HG03196 (cell line): ENCODE measurements around the gene VAV2.

Source experiments
- ATAC-seq: cut with Tn5 transposase; IDR thresholded peaks from one replicate; pipeline ENCODE4 v1.9.1; 2021; ENCODE audit not compliant: unreplicated experiment

The VAV2 gene

DNA sequence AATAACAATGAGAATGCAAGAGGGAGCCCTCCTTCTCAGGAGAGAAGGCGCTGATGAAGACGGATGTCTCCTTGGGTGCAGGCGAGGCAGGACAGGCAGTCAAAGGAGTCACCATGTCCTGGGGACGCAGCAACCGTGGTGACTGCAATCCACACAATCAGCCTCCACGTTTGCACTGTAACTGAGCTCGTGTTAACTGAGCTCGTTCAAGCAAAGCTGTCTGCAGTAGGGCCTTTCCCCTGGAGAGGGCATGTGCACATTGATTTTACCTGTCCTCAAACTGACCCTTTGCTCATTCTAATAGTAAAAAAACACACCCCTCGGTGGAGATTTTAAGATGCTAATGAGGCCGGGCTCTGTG, 256.7 kb downstream of the VAV2 start:
- no peak for ATAC-seq

DNA sequence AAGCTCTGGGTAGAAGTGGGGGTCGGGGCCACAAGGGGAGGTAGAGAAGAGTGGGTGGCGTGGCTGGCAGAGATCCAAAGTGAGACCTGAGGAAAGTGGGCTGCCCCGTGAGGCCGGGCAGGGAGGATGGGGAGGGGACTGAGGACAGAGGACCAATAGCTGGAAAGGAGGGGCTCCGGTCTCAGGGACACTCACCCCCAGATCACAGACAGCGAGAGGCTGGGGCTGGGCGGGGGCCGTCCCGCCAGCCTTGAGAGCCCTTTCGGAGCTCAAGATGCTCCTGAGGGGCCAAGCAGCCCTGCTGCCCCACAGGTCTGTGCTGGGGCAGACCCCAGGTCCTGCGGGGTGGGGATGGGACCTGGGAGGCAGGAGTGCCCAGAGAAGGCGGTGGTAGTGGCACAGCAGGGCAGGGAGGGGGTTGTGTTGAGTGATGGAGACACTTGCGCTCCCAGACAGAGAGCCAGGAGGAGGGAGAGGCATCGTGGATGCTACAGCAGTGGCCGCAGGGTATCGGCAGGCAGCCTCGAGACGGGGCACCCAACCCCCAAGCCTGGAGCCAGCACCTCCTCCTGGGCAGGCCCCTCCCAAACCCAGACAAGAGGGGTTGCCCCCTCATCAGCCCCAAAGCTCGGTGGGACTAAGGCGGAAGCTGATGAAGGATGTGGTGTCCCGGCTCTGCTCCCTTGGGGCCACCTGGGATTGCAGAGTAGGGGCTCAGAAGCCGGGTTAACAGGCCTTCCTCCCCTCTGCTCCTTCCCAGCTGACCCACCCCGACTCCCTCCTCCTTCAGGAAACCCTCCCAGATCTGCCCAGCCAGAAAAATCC, 257.3 kb downstream of the VAV2 start:
- no peak for ATAC-seq

GRCh38 chr9:133733796-133734533, 258.2 kb downstream of the VAV2 start:
- ATAC-seq = no peak

- no peak for ATAC-seq
These were observed 258.7 kb downstream of the VAV2 start for GRCh38 chr9:133733421-133733795.

DNA sequence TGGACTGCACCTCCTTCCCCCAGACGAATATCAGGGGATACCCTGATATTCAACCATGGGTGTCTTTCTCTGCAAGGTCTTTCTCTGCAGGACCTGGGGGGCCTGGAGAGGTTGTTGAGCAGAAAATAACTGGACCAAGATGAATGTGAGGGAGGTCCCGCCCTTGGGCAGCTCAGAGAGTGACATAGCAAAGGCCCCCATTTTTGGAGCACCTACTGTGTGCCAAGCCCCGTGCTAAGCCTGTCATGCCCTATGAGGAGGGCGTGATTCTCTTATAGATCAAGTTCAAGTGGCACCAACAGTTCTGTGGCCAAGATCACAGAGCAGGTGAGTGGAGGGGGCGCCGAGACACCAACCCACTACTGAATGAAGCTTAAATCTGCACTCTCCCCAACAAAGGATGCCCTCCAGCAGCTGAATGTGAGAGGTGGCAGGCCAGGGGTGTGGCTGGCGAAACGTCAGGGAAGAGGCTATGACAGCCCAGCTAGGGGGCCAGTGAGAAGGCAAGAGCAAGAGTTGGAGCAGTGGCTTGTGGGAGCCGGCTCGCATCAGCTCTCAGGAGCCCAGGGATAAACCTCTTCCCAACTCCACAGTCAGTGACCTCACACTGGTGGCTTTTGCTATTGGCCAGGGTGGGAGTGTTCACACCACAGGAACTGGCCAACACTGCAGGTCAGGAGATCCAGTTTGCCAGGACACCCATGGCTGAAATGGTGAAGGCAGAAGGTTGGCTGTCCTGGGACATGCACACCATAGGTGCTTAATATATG, 259.3 kb downstream of the VAV2 start:
- no peak for ATAC-seq

DNA sequence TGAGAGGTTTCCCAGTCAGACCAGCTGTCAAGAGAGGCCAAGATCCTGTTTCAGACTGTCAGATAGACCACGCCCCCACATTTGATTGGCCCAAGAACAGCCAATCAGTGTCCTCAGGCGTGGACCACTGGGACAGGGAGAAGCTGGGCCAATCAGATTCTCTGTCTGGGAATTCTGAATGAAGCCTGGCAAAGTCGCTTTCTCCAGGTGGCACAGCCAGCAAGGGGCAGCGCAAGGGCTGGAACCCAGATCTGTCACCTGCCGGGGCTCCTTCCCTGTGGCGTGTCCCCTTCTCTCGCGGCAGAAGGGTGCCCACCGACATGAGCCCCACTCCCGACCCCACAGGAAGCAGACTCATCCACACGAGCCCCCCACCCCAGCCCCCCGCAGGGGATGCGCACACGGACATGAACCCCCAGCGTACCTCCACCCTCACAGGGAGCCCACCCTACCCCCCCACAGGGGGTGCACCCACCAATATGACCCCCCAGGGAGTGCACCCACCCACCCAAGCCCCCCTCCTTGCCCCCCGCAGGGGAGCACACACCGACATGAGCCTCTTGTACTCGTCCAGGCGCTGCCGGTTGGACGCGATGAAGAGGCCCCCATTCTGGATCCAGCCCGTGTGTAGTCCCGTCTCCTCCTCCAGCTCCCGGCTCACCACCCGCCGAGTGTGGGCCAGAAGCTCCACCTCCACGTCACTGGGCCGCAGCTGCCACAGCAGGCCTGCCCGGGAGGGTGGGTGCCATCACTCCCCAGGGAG, 260.1 kb downstream of the VAV2 start:
- ATAC-seq = no peak

DNA sequence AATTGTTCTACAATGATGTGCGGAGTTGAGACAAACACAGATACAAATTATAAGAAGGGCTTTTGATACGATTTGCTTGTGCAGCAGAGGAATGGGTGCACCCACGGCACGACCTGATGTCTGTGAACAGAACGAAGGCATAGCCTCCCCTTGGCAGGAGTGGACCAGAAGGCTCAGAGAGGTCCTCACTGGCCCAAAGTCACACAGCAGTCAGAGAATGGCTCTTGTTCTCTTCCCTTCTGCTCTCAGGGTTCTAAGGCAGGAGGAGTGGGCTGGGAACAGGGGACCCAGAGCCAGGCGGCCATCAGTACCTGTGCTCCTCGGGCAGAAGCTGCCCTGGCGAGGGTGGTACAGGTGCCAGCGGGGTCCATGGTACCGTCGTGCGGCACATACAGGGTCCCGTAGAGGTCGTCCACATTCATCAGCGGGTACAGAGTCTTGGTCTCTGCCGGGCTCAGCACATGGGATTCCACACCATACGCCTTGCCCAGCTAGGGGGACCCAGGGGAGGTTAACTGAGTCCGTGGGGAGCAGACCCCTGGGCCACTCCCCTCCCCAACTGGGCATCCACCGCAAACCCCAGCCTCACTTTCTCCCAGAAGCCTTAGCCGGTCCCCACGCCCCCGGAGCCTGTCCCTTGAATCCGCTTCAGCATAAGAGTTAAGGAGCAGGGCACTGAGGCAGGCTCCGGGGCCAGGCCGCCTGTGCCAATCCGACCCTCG, 261.0 kb downstream of the VAV2 start:
- no peak for ATAC-seq

DNA sequence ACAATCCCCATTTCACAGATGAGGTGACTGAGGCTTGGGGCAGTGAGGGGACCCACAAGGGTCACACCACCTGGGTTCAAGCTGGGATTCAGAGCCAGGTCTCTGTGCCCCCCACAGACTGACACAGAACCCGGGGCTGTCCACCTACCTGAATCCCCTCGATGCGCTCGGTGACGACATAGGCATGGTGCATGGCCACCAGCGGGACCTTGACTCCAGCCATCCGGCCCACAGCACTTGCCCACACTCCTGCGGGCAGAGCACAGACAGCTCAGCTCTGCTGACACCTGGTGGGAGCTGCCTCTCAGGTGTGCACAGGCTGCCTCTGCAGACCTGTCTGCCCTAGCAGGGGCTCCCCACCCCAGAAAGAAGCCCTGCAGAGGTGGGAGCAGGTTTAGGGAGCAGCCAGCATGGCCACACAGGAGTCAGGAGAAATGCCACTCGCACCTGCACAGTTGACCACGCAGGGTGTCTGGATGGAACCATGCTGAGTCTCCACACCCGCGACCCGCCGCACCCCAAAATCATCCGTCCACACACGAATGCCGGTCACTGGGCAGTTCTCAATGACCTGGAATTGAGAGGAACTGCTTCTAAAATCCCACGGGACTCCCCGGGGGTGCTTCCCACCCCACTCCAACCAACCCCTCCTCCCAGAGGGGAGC, 262.4 kb downstream of the VAV2 start:
- ATAC-seq = no peak

- no peak for ATAC-seq
These were observed 263.1 kb downstream of the VAV2 start for GRCh38 chr9:133728856-133729616.

- no peak for ATAC-seq
These were observed 264.2 kb downstream of the VAV2 start for GRCh38 chr9:133727876-133728441.

DNA sequence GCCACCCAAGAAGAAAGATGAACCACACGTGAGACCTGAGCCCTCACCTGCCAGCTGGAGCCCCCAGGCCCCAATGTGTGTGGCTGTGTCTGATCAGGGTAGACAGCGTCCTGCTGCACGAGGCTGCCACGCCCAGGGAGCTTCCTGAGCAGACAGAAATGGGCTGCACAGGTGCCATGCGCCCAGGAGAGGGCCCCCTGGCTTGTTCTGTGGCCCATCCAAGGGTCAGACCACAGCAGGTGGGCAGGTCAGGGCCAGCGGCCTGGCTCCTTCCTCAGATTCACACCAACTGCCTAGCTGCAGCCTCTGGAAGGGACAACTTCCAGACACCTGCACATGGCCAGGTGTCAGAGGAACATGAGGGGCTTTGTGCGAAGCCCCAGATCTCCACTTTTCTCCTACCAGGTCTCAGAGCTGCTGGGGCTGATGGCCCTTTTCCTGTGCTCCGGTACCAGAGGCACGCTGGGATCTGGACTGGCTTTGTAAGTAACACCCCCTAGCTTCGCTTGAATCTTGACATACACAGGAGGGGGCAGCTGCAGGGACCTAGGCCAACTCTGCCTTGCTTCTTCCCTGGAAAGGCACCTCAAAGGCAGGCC, 264.7 kb downstream of the VAV2 start:
- ATAC-seq = no peak

- ATAC-seq = no peak
These were observed 265.5 kb downstream of the VAV2 start for GRCh38 chr9:133726401-133727276.

- no peak for ATAC-seq
These were observed 266.2 kb downstream of the VAV2 start for GRCh38 chr9:133725886-133726285.

DNA sequence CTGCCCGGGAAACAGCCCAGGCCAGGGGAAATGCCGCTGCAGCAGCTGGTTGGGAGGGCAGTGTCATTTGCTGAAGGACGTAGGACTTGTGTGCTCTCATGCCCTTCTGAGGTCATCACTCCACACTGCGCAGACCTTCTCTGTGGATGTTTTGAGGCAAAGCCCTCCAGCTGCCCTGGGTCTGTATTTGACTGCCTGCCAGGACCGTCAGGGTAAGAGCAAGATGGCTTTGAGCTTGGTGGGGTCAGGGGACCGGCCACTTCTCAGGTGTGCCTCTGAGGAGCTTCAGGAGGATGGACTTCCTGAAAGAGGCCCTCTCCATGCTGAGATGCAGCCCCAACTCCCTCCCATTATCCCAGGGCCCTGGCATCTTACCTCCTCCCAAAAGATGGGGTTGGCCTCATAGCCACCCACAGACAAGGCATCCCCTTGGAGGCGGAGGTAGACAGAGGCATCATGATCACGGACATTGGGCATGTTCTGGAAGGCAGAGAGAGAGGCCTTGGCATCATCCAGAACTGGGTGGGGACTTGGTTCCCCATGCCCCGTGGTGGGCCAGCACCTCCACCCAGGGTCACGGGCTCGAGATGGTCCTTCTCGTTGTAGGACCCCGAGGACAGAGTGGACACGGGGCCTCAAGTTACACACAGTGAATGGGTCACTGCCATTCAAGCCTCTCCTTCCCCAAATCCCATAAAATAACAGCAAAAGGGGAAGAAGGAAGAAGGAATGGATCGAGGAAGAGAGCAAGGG, 273.4 kb downstream of the VAV2 start:
- ATAC-seq = no peak

GRCh38 chr9:133717113-133718031, 274.8 kb downstream of the VAV2 start:
- ATAC-seq = no peak
